ENCODE data around the gene WNT7A. TPM values are rescaled to one million over a fixed set of nuclear protein-coding genes. Genes with fewer than 3 reads are reported as not detected.

Gene WNT7A
- total and polyA plus RNA-seq, 2 donors (not counting 1 experiment from before 2014, with no cell fraction given), result not detected

- peaks cover 16% of the 10 kb centered on the region for H3K27me3 Mint-ChIP-seq
- no peaks in the 10 kb centered on the region for H3K36me3 ChIP-seq (replicated peaks in 1 of 2; ENCODE audit: control extremely low read depth in 1 of 2, control insufficient read depth in 1 of 2, extremely low read depth in 1 of 2, insufficient read depth in 2 of 2, low read length in 1 of 2)
- H3K27ac Mint-ChIP-seq, result no peak overlapping the region
- intact Hi-C loops (cut with micrococcal nuclease), result no loop called here
- H3K4me1 Mint-ChIP-seq, result no peaks in the 10 kb centered on the region
- H3K27me3 ChIP-seq (replicated peaks in 1 of 4; ENCODE audit: control extremely low read depth in 1 of 4, control insufficient read depth in 3 of 4, insufficient read depth in 4 of 4, low read length in 3 of 4), result peaks cover 0 to 5% (median 0%) of the 10 kb centered on the region in 4 experiments
- ATAC-seq (ENCODE audit: low read depth), result no peak
- no peaks in the 10 kb centered on the region for H4K20me1 ChIP-seq (ENCODE audit: control insufficient read depth, insufficient read depth, low read length, poor library complexity, severe bottlenecking)
- H3K4me3 ChIP-seq (ENCODE audit: control extremely low read depth in 1 of 5, extremely low read depth in 1 of 5, insufficient read depth in 1 of 5, low read depth in 2 of 5, low read length in 4 of 5), result no peak overlapping the region
- H3K9ac ChIP-seq (ENCODE audit: low read length), result no peak overlapping the region
- 89% methylated on average over 3 of the region's 4 CpGs for WGBS (ENCODE audit: insufficient coverage)
- no peak for DNase-seq
- H2AFZ ChIP-seq (ENCODE audit: insufficient read depth, low read depth, low read length, poor library complexity, severe bottlenecking), result no peak overlapping the region
- ChIA-PET CTCF (no interaction called here), POLR2A (no interaction called here)
- no peak overlapping the region for H3K27ac ChIP-seq (ENCODE audit: low read length in 2 of 2)
- no peak overlapping the region for H3K4me2 ChIP-seq (replicated peaks; ENCODE audit: low read depth, low read length, poor library complexity, severe bottlenecking)
- no peaks in the 10 kb centered on the region for H3K79me2 ChIP-seq (ENCODE audit: control insufficient read depth, insufficient read depth, low read length)
- no peaks in the 10 kb centered on the region for H3K9me3 ChIP-seq (ENCODE audit: control extremely low read depth in 1 of 3, control insufficient read depth in 2 of 3, insufficient read depth in 1 of 3, low read length in 2 of 3)
- no peaks in the 10 kb centered on the region for H3K4me1 ChIP-seq (ENCODE audit: control insufficient read depth in 2 of 2, insufficient read depth in 2 of 2, low read length in 2 of 2)
- H3K4me3 Mint-ChIP-seq, result no peak overlapping the region
- no peaks in the 10 kb centered on the region for H3K9me3 Mint-ChIP-seq (ENCODE audit: insufficient read depth)
- TF ChIP-seq, protein P1, sequence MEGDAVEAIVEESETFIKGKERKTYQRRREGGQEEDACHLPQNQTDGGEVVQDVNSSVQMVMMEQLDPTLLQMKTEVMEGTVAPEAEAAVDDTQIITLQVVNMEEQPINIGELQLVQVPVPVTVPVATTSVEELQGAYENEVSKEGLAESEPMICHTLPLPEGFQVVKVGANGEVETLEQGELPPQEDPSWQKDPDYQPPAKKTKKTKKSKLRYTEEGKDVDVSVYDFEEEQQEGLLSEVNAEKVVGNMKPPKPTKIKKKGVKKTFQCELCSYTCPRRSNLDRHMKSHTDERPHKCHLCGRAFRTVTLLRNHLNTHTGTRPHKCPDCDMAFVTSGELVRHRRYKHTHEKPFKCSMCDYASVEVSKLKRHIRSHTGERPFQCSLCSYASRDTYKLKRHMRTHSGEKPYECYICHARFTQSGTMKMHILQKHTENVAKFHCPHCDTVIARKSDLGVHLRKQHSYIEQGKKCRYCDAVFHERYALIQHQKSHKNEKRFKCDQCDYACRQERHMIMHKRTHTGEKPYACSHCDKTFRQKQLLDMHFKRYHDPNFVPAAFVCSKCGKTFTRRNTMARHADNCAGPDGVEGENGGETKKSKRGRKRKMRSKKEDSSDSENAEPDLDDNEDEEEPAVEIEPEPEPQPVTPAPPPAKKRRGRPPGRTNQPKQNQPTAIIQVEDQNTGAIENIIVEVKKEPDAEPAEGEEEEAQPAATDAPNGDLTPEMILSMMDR (IDR thresholded peaks at IDR 0.05), result no peak
- TF ChIP-seq EZH2 (IDR thresholded peaks at IDR 0.05; ENCODE audit: borderline replicate concordance, insufficient read depth, low read depth, low read length, poor library complexity, severe bottlenecking), result no peak
These were observed 40.6 kb downstream of the WNT7A start for GRCh38 chr3:13839253-13839652.

- Histone ChIP-seq H4K20me1 (ENCODE audit: control insufficient read depth, insufficient read depth, low read length, poor library complexity, severe bottlenecking) (no peaks in the 10 kb centered on the region), H3K27ac (ENCODE audit: low read length in 2 of 2) (no peak overlapping the region), H3K79me2 (ENCODE audit: control insufficient read depth, insufficient read depth, low read length) (no peaks in the 10 kb centered on the region), H3K9ac (ENCODE audit: low read length) (no peak overlapping the region), H3K9me3 (ENCODE audit: control extremely low read depth in 1 of 3, control insufficient read depth in 2 of 3, insufficient read depth in 1 of 3, low read length in 2 of 3) (no peaks in the 10 kb centered on the region), H3K4me3 (ENCODE audit: control extremely low read depth in 1 of 5, extremely low read depth in 1 of 5, insufficient read depth in 1 of 5, low read depth in 2 of 5, low read length in 4 of 5) (no peak overlapping the region), H3K4me1 (ENCODE audit: control insufficient read depth in 2 of 2, insufficient read depth in 2 of 2, low read length in 2 of 2) (no peaks in the 10 kb centered on the region), H3K4me2 (replicated peaks; ENCODE audit: low read depth, low read length, poor library complexity, severe bottlenecking) (no peak overlapping the region), H3K27me3 (replicated peaks in 1 of 4; ENCODE audit: control extremely low read depth in 1 of 4, control insufficient read depth in 3 of 4, insufficient read depth in 4 of 4, low read length in 3 of 4) (peaks cover 0 to 6% (median 0%) of the 10 kb centered on the region in 4 experiments), H2AFZ (ENCODE audit: insufficient read depth, low read depth, low read length, poor library complexity, severe bottlenecking) (no peak overlapping the region), H3K36me3 (replicated peaks in 1 of 2; ENCODE audit: control extremely low read depth in 1 of 2, control insufficient read depth in 1 of 2, extremely low read depth in 1 of 2, insufficient read depth in 2 of 2, low read length in 1 of 2) (no peaks in the 10 kb centered on the region)
- Mint-ChIP-seq H3K27ac (no peak overlapping the region), H3K4me1 (no peaks in the 10 kb centered on the region), H3K27me3 (peaks cover 16% of the 10 kb centered on the region), H3K4me3 (no peak overlapping the region), H3K9me3 (ENCODE audit: insufficient read depth) (no peaks in the 10 kb centered on the region)
- WGBS (ENCODE audit: insufficient coverage), result 100% methylated on average over 4 of the region's 4 CpGs
- DNase-seq (no peak), ATAC-seq (ENCODE audit: low read depth) (no peak)
- POLR2A ChIA-PET, result no interaction called here
- CTCF ChIA-PET, result interaction anchor here (0.6 kb wide), 1 partner anchor 310 kb away, joined by 3 read pairs; no protein-coding TSS in a partner anchor
- intact Hi-C loops (cut with micrococcal nuclease), result no loop called here
- TF ChIP-seq EZH2 (IDR thresholded peaks at IDR 0.05; ENCODE audit: borderline replicate concordance, insufficient read depth, low read depth, low read length, poor library complexity, severe bottlenecking), result no peak
- TF ChIP-seq, protein P1 (IDR thresholded peaks at IDR 0.05), result no peak
These were observed 41.5 kb downstream of the WNT7A start for GRCh38 chr3:13838421-13838820.

Data from B cell (primary cell).